Eye (tissue), 1 donor: ENCODE results near the gene SLC38A3.
A peak's percentile ranks its signal among the peaks of the same experiment; 100 is the strongest.
"Not testable (repeated sequence)": the region's sequence is repeated elsewhere in the genome, so short reads cannot be mapped to it uniquely, and the experiment has no call there.

Experiments
- DNase-seq: peaks from one replicate; pipeline ENCODE4 v3.0.0-alpha.2; 2015

The SLC38A3 gene

DNA sequence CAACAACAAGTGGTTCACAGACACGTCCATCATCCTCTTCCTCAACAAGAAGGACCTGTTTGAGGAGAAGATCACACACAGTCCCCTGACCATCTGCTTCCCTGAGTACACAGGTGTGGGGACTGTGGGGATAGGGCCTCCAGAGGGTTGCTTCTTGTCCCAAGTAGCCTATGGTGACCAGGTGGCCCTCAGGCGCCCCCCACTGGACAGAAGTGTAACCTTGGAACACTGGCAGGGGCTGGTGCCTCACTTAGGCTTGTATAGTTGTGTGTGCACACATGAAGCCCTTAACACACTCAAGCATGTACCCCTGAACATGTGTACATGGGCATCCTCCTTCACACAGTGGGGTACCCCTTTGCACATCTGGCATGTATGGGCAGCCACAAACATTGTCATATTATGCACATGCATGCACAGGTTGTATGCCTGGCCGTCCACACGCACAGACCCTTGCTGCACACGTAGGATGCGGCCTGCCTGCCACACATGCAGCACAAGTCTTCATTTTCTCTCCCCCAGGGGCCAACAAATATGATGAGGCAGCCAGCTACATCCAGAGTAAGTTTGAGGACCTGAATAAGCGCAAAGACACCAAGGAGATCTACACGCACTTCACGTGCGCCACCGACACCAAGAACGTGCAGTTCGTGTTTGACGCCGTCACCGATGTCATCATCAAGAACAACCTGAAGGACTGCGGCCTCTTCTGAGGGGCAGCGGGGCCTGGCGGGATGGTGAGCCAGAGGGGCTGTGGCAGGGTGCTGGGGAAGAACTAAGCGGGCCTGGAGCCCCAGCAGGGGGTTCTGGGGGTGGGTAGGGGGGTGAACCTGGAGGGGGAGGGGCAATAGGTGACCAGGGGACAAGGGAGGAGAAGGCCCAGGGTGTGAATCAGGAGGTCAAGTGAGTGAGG, 52.2 kb downstream of the SLC38A3 start:
- peak; percentile 63 for DNase-seq

DNA sequence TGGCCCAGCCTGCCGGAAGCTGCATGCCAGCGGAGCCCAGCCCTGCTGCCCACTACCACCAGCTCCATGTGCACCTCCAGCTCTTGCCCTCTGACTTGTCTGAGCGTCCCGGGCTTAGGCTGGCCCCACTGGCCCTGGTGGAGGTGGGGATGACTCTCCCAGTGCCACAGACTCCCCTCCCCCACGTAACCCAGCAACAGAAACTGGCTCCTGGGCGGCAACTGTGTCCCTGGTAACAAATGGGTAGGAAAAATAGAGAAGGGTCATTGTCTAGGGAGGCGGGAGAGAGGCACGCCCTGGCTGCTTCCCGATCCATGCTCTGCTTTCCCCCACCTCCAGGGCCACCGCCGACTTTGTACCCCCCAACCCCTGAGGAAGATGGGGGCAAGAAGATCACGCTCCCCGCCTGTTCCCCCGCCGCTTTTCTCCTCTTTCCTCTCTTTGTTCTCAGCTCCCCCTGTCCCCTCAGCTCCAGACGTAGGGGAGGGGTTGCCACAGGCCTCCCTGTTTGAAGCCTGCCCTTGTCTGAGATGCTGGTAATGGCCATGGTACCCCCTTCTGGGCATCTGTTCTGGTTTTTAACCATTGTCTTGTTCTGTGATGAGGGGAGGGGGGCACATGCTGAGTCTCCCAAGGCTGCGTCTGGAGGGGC, 53.1 kb downstream of the SLC38A3 start:
- DNase-seq: peak; percentile 78

DNA sequence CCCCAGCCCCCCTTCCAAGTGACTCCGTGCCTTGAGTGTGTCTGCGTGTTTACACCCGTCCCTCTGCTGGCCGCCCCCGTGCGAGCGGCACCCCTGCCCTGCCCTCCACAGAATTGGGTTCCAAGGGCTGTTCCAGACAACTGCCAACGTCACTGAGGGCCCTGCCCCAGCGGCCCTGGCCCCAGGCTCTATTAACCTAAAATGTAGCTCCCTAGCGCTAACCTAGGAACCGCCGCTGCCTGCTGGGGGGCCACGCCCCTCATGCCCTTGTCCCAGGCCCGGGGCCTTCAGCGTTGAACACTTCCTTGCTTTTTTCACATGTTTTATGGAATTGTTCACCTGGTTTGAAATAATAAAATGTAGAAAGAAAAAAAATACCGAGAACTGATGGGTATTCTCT, 53.9 kb downstream of the SLC38A3 start:
- DNase-seq: no peak

DNA sequence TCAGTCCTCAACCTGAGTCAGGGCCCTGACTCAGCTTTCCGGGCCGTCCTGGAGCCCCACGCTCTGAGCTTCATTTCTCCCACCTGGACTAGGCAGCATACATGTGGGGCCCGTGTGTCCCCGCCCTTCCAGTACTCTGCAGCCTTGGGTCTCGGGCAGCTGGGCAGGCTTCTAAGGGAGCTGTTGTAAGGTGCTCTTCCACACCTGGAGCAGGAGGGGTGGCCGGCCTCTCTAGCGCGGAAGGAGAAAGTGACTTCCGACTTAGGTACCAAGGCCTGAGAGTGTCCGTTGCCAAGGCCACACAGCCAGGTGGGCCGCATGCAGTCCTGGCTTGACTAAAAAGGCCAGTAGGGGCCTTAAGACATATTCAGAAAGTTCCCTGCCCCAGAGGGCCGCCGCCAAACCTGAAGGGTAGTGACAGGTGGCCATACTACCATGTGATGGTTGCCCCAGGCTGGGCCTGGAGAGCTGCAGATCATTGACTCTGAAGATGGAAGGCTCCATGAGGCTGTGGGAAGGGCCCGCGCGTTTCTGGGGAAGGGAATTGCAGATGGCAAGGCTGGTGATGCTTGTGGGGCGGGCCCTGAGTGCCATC, 54.5 kb downstream of the SLC38A3 start:
- no peak for DNase-seq

DNA sequence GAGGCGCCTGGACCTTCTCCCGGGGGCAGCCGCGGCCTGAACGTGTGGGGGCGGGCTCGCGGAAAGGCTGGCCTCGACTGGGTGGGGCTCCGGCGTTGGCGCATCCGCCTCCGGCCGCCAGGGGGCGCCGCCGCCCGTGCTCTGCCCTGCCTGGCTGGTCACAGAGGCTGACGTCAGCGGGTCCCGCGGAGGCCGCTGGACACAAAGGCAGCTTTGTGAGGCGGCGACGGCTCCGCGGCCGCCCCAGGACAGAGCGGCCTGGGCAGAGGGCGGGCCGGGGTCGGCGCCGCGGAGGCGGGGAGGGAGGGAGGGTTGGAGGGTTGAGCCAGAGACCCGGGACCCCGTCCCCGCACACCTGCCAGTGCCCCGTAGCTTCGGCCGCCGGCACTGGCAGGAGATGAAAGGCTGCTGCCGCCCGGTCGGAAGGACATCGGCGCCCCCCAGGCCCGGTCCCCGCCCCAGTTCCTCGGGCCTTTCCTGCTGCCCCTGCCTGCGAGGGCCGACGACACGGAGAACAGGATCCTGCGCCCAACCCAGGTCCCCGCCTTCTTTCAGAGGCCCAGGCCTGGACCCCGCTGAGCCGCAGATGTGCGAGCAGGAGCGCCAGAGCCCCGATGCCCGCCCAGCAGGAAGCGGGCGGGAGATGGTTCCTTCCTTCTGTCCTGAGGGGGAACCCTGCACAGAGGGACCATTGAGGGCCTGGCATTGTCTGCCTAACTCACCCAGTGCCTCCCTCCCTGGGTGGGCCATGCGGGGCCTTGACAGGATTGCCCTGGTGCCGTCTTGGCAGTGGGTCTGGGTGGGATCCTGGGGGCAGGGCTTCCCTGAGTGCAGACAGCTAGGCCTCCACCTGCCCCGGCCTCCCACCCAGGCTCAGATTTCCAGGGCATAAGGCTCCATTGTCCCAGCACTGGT, 55.2 kb downstream of the SLC38A3 start:
- peak; percentile 97 for DNase-seq

DNA sequence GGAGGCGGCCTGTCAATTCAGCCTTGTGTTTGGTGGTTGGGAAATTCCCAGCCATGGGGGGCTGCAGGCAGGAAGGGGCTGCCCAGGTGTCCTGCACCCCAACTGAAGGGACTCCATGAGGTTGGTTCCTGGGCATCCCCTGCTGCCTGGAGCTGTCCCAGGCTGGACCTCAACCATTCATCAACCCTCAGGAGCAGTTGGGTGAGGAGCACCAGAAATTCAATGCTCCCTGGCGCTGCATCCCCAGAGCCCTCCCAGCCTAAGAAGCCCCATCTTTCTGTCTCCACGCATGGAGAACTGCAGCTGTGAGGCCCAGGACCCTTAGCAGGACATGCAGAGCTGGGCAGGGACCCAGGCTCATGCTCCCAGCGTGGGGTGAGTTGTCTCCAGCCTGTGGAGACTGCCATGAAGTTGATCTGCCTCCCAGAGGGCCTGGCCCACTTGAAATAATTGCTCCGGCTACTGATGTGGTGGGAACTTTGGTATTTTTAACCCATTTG, 55.9 kb downstream of the SLC38A3 start:
- DNase-seq: no peak

DNA sequence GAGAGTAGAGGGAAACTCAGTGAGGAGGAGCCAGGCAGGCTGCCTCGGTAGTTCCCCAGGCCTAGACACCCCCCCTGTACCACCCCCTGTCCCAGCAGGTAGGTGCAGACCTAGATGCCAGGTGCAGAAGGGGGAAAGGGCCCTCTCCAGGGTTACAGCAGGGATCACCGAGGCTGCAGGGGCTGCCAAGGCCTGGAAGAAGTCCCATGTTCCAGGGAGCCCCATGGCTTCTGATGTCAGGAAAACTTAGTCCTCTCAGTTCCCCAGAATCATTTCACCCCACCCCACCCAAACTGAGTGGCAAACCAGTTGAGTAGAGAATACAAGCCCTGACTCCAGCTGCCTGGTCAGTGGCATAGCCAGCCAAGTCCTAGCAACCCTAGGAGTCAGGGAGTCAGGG, 56.4 kb downstream of the SLC38A3 start:
- no peak for DNase-seq

DNA sequence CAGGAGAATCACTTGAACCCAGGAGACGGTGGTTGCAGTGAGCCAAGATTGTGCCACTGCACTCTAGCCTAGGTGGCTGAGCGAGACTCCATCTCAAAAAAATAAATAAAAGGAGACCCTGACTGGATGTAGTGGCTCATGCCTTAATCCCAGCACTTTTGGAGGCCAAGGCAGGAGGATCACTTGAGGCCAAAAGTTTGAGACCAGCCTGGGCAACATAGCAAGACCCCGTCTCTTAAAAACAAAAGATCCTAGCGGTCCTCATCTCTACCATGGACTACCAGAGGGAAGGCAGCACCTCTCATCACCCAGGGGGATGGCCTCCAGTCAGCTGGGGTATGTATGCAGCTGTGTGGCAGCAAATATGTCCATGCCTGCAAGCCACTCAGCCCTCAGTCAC, 57.1 kb downstream of the SLC38A3 start:
- not testable (repeated sequence) for DNase-seq

DNA sequence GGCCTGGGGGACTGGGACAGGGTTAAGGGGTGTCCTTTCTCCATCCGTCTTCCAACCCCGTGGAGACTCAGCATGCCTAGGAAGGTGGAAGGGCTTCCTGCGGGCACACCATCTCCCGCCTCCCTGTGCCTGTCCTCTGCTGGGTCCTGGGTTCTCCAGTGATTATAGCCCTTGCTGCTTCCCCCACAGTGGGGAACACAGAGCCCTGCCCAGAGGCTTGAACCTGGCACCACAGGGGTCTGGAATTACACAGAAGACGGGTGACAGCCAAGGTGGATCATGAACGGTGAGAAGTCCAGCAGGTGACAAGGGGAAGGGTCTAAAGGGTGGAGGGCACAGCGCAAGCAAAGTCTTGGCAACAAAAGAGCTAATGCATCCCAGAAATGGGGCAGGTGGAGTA, 57.7 kb downstream of the SLC38A3 start:
- no peak for DNase-seq

DNA sequence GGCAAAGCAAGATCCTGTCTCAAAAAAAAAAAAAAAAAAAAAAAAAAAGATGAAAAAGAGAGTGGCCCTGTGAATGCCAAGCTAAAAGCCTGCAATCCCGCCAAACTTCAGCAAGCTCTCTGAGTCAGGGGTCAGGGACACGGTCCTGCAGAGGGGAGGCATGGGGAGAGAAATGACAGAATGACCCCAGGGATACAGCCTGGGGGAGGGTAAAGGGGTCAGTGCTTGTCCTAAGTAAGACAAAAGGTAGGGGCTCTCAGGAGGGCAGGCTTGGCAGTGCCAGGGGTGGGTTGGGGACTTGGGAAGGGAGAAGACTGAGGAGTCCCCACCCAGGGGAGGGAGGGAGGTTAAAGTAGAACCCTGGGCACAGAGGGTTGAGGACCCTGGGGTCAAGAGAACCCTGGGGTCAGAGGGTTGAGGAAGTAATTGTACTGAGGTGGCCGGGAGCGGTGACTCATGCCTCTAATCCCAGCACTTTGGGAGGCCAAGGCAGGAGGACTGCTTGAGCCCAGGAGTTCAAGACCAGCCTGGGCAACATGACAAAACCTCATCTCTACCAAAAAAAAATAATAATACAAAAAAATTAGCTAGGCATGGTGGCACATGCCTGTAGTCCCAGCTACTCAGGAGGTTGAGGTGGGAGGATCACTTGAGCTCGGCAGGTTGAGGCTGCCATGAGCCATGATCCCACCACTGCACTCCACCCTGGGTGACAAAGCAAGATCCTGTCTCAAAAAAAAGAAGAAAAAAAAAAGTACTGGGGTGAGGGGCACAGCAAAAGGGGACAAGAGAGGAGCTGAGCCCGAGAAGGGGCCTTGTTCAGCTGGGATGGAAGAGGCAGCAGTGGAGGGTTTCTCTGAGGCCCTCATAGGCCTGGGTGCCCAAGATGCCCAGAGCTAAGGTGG, 58.7 kb downstream of the SLC38A3 start:
- no peak for DNase-seq

DNA sequence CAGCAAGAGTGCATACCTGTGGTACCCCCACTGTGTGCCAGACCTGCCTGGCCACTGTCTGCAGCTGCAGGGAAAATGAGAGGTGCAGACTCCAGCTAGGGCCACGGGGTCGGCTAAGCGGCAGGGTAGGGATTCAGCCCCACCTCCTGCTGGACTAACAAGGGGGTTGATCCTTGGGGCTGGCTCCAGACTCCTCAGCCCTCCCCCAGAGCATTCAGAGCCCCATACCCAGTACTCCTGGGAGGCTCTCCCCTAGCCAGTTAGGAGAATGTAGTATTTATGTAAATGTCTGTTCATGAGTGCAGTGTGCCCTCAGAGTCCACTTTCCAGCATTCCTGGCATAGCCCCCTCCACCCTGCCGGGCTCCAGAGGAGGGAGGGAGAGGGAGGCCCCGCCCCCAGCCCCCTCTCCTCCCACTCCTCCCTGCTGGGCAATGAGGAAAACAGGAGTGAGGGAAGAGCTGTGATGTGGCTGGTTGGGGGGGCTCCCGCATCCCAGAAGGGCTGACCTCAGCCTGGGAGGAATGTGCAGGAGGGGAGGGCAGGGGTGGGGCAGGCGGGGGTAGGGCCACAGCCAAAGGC, 59.4 kb downstream of the SLC38A3 start:
- peak; percentile 97 for DNase-seq

DNA sequence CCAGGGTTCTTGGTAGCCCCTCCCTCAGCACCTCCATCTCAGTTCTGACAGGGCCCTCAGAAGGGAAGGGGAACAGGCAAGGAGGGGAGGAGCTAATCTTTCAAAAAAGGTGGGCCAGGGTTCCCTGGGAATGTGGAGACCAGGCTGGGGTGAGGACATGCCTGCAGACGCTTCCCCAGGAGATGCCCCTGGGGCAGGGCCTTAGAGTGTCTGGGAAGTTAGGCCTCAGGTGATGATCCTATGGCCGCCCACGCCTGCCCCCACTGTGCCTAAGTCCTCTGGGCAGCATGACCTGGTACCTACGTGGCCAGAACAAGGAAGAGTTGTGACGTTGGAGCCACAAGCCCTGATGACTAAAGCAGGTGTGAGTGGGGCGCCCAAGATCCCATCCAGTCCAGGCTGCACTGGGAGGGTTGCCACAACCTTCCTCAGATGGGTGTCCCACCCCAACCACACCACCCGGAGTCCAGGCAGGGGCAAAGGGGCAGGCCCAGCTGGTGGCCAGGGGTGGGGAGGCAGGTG, 60.0 kb downstream of the SLC38A3 start:
- no peak for DNase-seq

DNA sequence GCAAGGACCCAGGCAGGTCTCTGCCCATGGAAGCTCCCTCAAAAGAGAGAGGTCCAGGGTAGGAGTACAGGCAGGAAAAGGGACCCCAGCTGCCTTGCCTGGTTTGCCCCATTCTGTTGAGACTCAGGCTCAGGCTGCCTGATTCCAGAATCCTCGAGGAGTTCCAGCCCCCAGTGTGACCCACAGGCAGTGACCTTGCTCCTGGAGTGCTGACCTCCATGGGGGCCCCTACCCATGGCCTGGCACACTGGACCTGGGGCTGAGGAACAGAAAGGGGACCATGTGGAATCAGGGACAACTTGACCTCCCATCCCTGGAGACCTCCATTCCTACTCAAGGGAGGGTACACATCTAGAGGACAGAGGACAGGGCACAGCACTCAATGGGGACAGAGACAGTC, 60.5 kb downstream of the SLC38A3 start:
- no peak for DNase-seq

DNA sequence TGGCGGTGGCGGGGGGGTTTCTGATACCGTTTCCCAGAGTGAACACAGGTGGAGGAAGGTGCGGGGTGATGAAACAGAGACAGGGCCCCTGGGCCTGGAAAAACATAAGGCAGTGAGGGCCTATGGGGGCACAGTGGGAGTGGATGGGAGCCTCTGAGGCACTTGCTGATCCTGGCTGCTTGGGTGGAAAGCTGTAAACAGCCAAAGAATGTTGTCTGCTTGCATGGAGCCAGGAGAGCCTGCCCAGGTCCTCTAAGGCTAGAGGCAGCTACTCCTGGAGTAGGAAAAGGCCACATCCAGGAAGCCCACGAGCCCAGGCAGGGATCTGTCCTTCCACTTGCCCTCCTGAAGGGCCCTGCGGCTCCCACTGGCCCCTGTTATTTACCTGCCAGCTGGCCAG, 60.9 kb downstream of the SLC38A3 start:
- no peak for DNase-seq

DNA sequence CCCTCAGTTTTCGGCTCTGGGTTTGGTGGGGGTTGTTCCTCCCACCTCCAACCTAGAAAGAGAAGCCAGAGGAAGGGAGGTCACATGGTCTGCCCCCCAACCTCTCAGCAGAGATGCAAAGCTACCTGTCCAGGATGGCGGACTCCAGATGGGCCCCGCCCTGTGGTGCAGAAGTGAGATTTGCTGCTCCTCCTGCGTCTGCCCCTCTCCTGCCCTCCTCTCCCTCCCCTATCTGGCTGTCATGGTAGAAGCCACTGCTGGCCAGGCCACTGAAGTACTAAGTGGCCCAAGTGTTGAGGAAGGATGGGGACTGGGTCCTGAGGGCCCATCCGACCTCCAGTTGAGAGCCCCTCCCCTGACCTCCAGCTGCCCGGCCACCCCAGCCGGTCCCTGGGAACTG, 61.8 kb downstream of the SLC38A3 start:
- DNase-seq: no peak

DNA sequence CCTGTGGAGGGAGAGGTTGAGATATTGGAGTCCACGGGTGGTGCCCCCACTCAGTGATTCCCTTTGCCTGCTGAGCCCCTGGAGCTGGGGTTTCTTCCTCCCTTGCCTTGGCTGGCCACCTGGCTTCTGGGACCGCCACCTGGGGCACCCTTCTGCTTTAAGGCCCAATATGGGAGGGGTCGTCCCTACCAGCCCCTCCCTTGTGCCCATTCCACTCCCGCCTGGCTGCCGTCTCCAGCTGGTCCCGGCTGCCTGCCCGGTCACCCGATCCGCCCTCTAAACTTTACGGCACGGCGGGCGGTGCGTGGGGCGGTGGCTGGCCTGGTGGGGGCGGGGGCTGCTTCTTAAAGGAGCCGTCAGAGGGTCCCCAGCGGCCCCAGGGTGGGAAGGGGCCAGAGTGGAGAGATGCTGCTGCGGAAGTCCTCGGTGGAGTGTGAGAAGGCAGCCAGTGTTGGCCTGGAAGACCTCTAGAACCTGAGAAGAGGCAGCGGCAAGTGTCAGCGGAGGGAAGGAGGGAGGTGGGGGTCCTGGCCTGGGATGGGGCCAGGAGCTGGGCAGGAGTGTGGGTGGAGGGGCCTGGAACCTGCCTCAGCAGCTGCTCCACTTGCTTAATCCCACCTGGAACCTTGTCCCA, 62.3 kb downstream of the SLC38A3 start:
- peak; percentile 79 for DNase-seq

DNA sequence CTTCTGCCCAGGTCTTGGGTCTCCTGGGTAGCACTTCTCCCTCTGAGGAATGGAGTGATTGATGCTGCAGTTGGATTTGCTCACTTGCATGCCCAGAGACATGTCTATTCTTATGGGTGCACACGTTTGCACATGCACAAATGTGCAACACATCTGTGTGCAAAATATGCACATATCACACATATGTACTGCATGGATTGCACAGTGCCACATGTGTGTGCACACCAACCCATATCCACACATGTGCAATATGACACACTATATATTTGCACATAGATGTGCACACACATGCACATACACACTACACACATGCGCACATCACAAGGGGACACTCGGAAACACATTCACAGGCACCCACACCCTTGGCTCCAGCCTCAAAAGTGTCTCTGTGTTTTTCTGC, 63.2 kb downstream of the SLC38A3 start:
- DNase-seq: no peak

DNA sequence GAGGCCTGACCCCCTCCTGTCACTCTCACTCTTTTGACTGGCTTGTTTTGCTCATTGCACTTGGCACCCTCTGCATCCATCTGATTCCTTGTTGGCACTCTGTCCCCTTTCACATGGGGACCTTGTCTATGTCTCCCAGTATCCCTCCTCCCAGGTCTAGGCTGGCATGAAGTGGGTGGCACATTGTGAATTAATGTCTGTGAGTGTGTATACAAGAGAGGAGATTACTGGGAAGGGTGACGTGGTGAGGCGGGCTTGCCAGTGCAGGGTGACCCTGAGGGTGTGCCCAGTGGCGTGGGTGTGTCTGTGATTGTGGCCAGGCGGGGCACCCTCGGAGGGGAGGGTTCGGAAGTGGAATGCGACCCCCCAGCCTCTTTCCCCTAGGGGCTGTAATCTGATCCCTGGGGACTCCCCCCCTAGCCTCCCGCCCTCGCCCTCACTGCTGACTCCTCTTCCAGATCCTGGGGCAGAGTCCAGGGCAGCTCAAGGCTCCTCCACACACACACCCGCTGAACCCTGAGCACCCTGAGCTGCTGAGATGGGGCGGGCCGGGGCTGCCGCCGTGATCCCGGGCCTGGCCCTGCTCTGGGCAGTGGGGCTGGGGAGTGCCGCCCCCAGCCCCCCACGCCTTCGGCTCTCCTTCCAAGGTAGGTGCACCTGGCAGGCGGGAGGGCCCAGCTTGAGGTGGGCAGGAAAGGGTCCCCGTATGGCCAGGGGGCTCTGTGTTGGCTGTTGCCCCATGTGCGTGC, 63.8 kb downstream of the SLC38A3 start, which contains the start of gene SEMA3B:
SEMA3B (plus strand) TSS at position 445 of the 749 bp plus-strand sequence; CDS start at position 539, 94 bp downstream.
- DNase-seq: peak; percentile 50

DNA sequence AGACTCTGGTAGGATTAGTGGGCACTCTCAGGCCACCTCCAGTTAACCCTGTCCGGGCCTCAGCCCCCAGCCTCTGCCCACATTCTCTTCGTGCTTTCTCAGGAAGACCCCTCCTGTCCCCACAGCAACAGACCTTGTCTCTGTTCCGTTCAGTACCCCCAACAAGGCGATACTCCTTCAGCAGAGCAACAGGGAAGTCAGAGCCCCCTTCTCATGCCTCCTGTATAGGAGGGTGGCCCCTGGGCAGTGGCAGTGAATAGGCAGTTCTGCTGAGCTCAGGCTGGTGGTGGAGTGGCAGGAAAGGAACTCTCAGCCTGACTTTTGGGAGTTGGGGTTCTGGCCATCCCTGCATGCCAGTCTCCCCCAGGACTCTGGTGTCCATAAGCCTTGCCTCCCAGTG, 64.4 kb downstream of the SLC38A3 start:
- no peak for DNase-seq
